ENCODE measurements around the gene NRXN2. TPM values are rescaled to one million over a fixed set of nuclear protein-coding genes. Genes with fewer than 3 reads are reported as not detected.

NRXN2 gene
- under 1 TPM in 1 of 2 experiments, not detected in 1; 0.08 TPM for total RNA-seq

- ChIA-PET CTCF (no interaction called here), POLR2A (no interaction called here)
- peak within 1 kb of the TSS; percentile 60 for H3K4me3 Mint-ChIP-seq
- peaks cover 36% of the 10 kb centered on the region for H3K27me3 Mint-ChIP-seq
- DNase-seq: peak; percentile 90
- peaks cover 10% of the 10 kb centered on the region for H3K4me1 Mint-ChIP-seq
- no peaks in the 10 kb centered on the region for H3K9me3 Mint-ChIP-seq
- no peak within 1 kb of the TSS for H3K27ac Mint-ChIP-seq
- peaks cover 14% of the 10 kb centered on the region for H3K36me3 Mint-ChIP-seq (ENCODE audit: low read depth)
These were observed at the start of gene NRXN2 for GRCh38 chr11:64723117-64723906. NRXN2 (minus strand) TSS chr11:64723197; CDS start chr11:64713699, 9,498 bp downstream.

GRCh38 chr11:64772303-64773018 lies 49.5 kb upstream of the NRXN2 start:
- ChIA-PET POLR2A (interaction anchor here (0.8 to 10.9 kb wide), 8 partner anchors 9 to 68 kb away, joined by 3 to 197 read pairs (median 5); partner anchors contain the start of genes MEN1, PYGM and RASGRP2), CTCF (interaction anchor here (1.1 to 3.2 kb wide), 4 partner anchors 9 to 84 kb away, joined by 3 to 33 read pairs (median 4); partner anchors contain the start of gene RASGRP2)
- Mint-ChIP-seq H3K4me1 (peaks cover 93% of the 10 kb centered on the region), H3K9me3 (no peaks in the 10 kb centered on the region), H3K36me3 (ENCODE audit: low read depth) (peaks cover 99% of the 10 kb centered on the region), H3K27me3 (no peaks in the 10 kb centered on the region), H3K4me3 (peak overlapping the region; percentile 5), H3K27ac (peak overlapping the region; percentile 84)
- no peak for DNase-seq

DNA sequence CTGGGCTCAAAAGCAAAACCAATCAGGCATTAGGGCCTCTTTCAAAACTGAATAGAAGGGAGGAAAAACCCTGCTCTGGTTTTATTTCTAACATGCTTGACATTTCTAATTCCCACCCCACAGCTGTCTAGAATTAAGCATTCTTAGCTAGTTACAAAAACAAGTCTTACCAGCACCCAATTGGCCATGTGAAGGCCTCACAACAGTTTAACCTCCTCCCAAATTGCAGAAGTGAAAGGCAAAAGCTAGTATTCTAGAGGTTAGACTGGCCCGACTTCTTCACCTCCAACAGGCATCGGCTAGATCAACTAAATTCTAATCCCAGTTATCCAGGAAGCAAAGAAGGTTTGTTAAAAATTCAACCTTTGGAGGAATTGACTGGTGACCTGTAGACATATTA lies 48.9 kb upstream of the NRXN2 start:
- Mint-ChIP-seq H3K27ac (peak overlapping the region; percentile 84), H3K36me3 (ENCODE audit: low read depth) (peaks cover 99% of the 10 kb centered on the region), H3K4me1 (peaks cover 93% of the 10 kb centered on the region), H3K9me3 (no peaks in the 10 kb centered on the region), H3K27me3 (no peaks in the 10 kb centered on the region), H3K4me3 (peak overlapping the region; percentile 5)
- no peak for DNase-seq
- ChIA-PET CTCF (interaction anchor here (1.1 to 3.2 kb wide), 4 partner anchors 8 to 83 kb away, joined by 3 to 33 read pairs (median 4); partner anchors contain the start of gene RASGRP2), POLR2A (interaction anchor here (0.8 to 10.9 kb wide), 7 partner anchors 8 to 67 kb away, joined by 3 to 197 read pairs (median 5); partner anchors contain the start of genes MEN1 and RASGRP2)

GRCh38 chr11:64770120-64770519 lies 47.1 kb upstream of the NRXN2 start:
- H3K9me3 Mint-ChIP-seq: no peaks in the 10 kb centered on the region
- POLR2A ChIA-PET: interaction anchor here (0.8 to 10.9 kb wide), 4 partner anchors 7 to 26 kb away, joined by 4 to 197 read pairs (median 13); partner anchors contain the start of genes PYGM and RASGRP2
- no peak for DNase-seq
- peaks cover 94% of the 10 kb centered on the region for H3K36me3 Mint-ChIP-seq (ENCODE audit: low read depth)
- H3K4me3 Mint-ChIP-seq: no peak overlapping the region
- H3K27ac Mint-ChIP-seq: peak overlapping the region; percentile 1
- CTCF ChIA-PET: interaction anchor here (0.7 to 3.2 kb wide), 3 partner anchors 10 to 26 kb away, joined by 3 to 33 read pairs (median 20); partner anchors contain the start of gene RASGRP2
- H3K4me1 Mint-ChIP-seq: peaks cover 88% of the 10 kb centered on the region
- no peaks in the 10 kb centered on the region for H3K27me3 Mint-ChIP-seq

DNA sequence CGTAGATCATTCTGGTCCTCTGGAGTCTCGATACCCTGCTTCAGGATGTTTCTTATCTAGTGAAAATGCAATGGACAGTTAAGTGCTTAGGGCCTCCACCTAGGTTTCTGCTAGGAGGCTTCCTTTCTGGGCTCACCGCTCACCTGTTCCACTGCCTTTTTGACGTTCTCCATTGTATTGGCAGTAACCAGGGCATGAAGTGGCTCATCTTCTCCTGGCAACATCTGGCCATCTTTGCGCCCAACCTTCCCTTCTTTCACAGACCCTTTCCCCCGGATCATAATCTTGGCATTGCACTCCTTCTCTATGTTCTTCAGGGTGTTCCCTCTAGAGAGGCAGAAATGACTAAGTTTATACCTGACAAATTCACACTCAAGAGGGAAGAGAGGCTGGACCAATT lies 46.3 kb upstream of the NRXN2 start:
- H3K4me3 Mint-ChIP-seq: no peak overlapping the region
- CTCF ChIA-PET: interaction anchor here (3.1 kb wide), 1 partner anchor 25 kb away, joined by 20 read pairs; the partner anchor contains the start of gene RASGRP2
- H3K4me1 Mint-ChIP-seq: peaks cover 88% of the 10 kb centered on the region
- H3K36me3 Mint-ChIP-seq (ENCODE audit: low read depth): peaks cover 94% of the 10 kb centered on the region
- peak overlapping the region; percentile 66 for H3K27ac Mint-ChIP-seq
- H3K9me3 Mint-ChIP-seq: no peaks in the 10 kb centered on the region
- POLR2A ChIA-PET: interaction anchor here (0.8 to 13.2 kb wide), 5 partner anchors 8 to 33 kb away, joined by 3 to 435 read pairs (median 13); partner anchors contain the start of gene RASGRP2
- no peaks in the 10 kb centered on the region for H3K27me3 Mint-ChIP-seq
- DNase-seq: no peak

DNA sequence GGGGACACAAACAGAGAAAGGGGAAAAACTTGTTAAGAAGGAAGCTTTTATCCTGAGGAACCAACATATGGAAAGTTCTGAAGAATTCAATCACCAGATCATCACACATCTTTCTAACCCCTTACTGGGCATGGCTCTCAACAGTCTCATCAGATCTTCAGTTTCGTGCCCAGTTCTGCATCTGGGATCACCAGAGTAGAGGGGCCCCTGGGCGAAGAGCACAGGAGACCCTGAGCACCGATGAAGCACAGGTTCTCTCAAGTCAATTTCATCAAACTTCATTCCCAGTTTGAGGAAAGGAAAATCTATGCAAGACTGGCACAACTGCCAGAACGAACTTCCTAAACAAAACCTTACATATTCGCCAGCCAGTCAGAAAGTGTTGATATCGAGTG lies 45.3 kb upstream of the NRXN2 start:
- no peaks in the 10 kb centered on the region for H3K9me3 Mint-ChIP-seq
- no peaks in the 10 kb centered on the region for H3K27me3 Mint-ChIP-seq
- peaks cover 90% of the 10 kb centered on the region for H3K4me1 Mint-ChIP-seq
- DNase-seq: no peak
- ChIA-PET CTCF (interaction anchor here (0.9 to 3.1 kb wide), 6 partner anchors 9 to 26 kb away, joined by 3 to 20 read pairs (median 7); partner anchors contain the start of genes RASGRP2 and SF1), POLR2A (interaction anchor here (1.2 to 13.2 kb wide), 5 partner anchors 9 to 26 kb away, joined by 3 to 435 read pairs (median 7); partner anchors contain the start of genes RASGRP2 and SF1)
- peaks cover 94% of the 10 kb centered on the region for H3K36me3 Mint-ChIP-seq (ENCODE audit: low read depth)
- peak overlapping the region; percentile 85 for H3K27ac Mint-ChIP-seq
- no peak overlapping the region for H3K4me3 Mint-ChIP-seq

DNA sequence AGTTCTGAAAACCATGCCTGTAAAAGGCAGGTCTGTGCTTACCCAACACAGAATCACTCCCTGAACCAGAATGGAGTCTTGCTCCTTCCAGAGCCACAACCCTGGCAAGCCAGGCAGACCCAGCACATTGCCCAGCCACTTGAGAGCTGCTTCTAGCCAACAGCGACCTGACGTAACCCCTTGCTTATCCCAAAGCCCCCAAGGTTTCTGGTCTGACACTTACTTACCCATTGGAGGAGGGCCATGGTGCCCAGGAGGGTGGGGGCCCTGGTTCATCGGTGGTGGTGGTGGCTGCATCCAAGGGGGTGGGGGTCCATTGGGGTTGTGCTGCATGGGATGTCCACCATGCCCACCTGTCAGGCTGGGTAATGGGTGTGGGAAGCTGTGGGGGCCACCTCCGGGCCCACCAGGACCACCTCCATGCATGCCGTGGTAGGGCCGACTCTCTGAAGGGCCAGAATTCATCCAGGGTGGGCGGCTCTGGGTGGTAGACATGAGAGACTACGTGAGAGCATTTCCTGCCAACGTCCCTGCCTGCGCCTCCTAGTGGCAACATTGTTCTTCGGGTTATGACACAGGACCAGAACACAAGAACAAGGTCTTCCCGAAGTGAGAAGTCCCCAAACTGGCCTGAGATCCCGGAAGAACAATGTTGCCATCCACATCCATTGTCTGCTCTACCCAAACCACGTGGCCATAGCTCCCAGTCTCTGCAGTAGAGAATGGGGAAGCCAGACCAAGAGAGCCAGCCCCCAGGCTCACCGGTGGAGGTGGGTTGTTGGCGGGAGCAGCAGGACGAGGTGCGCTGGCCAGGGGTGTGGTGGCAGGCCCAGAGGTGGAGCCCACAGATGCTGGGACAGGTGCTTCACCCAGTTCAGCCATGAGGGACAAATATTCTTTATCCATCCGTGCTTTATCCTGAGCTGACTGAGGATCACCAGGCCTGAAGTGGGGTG lies 44.6 kb upstream of the NRXN2 start:
- POLR2A ChIA-PET: interaction anchor here (1.0 to 13.2 kb wide), 6 partner anchors 9 to 35 kb away, joined by 3 to 435 read pairs (median 6); partner anchors contain the start of genes RASGRP2 and SF1
- H3K4me1 Mint-ChIP-seq: peaks cover 90% of the 10 kb centered on the region
- no peak overlapping the region for H3K4me3 Mint-ChIP-seq
- peaks cover 94% of the 10 kb centered on the region for H3K36me3 Mint-ChIP-seq (ENCODE audit: low read depth)
- DNase-seq: peak; percentile 83
- peak overlapping the region; percentile 85 for H3K27ac Mint-ChIP-seq
- CTCF ChIA-PET: interaction anchor here (0.9 to 3.1 kb wide), 6 partner anchors 9 to 26 kb away, joined by 3 to 20 read pairs (median 7); partner anchors contain the start of genes RASGRP2 and SF1
- no peaks in the 10 kb centered on the region for H3K27me3 Mint-ChIP-seq
- no peaks in the 10 kb centered on the region for H3K9me3 Mint-ChIP-seq

GRCh38 chr11:64766881-64767280 lies 43.9 kb upstream of the NRXN2 start:
- no peak overlapping the region for H3K4me3 Mint-ChIP-seq
- H3K36me3 Mint-ChIP-seq (ENCODE audit: low read depth): peaks cover 93% of the 10 kb centered on the region

GRCh38 chr11:64765851-64766665 lies 43.1 kb upstream of the NRXN2 start:
- H3K4me1 Mint-ChIP-seq: peaks cover 89% of the 10 kb centered on the region
- H3K27ac Mint-ChIP-seq: peak overlapping the region; percentile 99
- H3K27me3 Mint-ChIP-seq: no peaks in the 10 kb centered on the region
- no peaks in the 10 kb centered on the region for H3K9me3 Mint-ChIP-seq
- ChIA-PET CTCF (interaction anchor here (4.3 to 11.8 kb wide), 2 partner anchors 11 to 21 kb away, joined by 27 to 132 read pairs; partner anchors contain the start of genes RASGRP2 and SF1), POLR2A (interaction anchor here (7.9 to 13.2 kb wide), 2 partner anchors 11 to 20 kb away, joined by 151 to 435 read pairs; partner anchors contain the start of genes RASGRP2 and SF1)
- no peak for DNase-seq
- no peak overlapping the region for H3K4me3 Mint-ChIP-seq
- peaks cover 89% of the 10 kb centered on the region for H3K36me3 Mint-ChIP-seq (ENCODE audit: low read depth)

More at GRCh38 chr11:64766881-64767280, 43.9 kb upstream of the NRXN2 start:
- H3K27me3 Mint-ChIP-seq: no peaks in the 10 kb centered on the region
- ChIA-PET CTCF (interaction anchor here (1.9 to 11.8 kb wide), 4 partner anchors 10 to 23 kb away, joined by 10 to 132 read pairs (median 24); partner anchors contain the start of genes RASGRP2 and SF1), POLR2A (interaction anchor here (1.0 to 13.2 kb wide), 5 partner anchors 10 to 35 kb away, joined by 4 to 435 read pairs (median 13); partner anchors contain the start of genes RASGRP2 and SF1)
- no peaks in the 10 kb centered on the region for H3K9me3 Mint-ChIP-seq
- peaks cover 90% of the 10 kb centered on the region for H3K4me1 Mint-ChIP-seq
- DNase-seq: no peak
- H3K27ac Mint-ChIP-seq: peak overlapping the region; percentile 85

GRCh38 chr11:64765291-64765850 lies 42.4 kb upstream of the NRXN2 start:
- POLR2A ChIA-PET: interaction anchor here (7.9 to 13.2 kb wide), 2 partner anchors 12 to 19 kb away, joined by 151 to 435 read pairs; partner anchors contain the start of genes RASGRP2 and SF1
- Mint-ChIP-seq H3K9me3 (no peaks in the 10 kb centered on the region), H3K36me3 (ENCODE audit: low read depth) (peaks cover 87% of the 10 kb centered on the region), H3K4me1 (peaks cover 89% of the 10 kb centered on the region), H3K27me3 (no peaks in the 10 kb centered on the region), H3K27ac (peak overlapping the region; percentile 99), H3K4me3 (peak overlapping the region; percentile 72)
- DNase-seq: no peak
- CTCF ChIA-PET: interaction anchor here (4.3 to 11.8 kb wide), 2 partner anchors 12 to 21 kb away, joined by 27 to 132 read pairs; partner anchors contain the start of genes RASGRP2 and SF1

Measured in activated CD4-positive, alpha-beta memory T cell treated with anti-CD3 and anti-CD28 coated beads, Interleukin-2, amount 10 ng/mL, durations not matched to agents 7 days and 5 days (primary cell).